Muscle layer of colon (tissue), 2 donors: ENCODE data around the gene DNPEP.

Experiments
- H3K27ac ChIP-seq: one replicate; pipeline ENCODE4 v1.7.0; 2013; ENCODE audit warnings: low read depth, mild to moderate bottlenecking, low read length, moderate library complexity
- H3K27me3 ChIP-seq, 2 donors: one replicate each; pipeline ENCODE4 v1.7.0; 2013; ENCODE audit warnings: low read length in 2 of 2, mild to moderate bottlenecking in 2 of 2; ENCODE audit not compliant: insufficient read depth in 2 of 2, control insufficient read depth in 1 of 2
- H3K36me3 ChIP-seq: one replicate; pipeline ENCODE4 v1.7.0; 2013; ENCODE audit warnings: mild to moderate bottlenecking, low read length; ENCODE audit not compliant: insufficient read depth
- H3K4me1 ChIP-seq: one replicate; pipeline ENCODE4 v1.7.0; 2013; ENCODE audit warnings: mild to moderate bottlenecking, low read length; ENCODE audit not compliant: insufficient read depth
- H3K4me3 ChIP-seq, 2 donors: one replicate each; pipeline ENCODE4 v1.7.0; 2013; ENCODE audit warnings: low read length in 2 of 2, low read depth in 1 of 2, mild to moderate bottlenecking in 1 of 2, moderate library complexity in 1 of 2
- H3K9ac ChIP-seq: one replicate; pipeline ENCODE4 v1.7.0; 2013; ENCODE audit warnings: low read length
- H3K9me3 ChIP-seq: one replicate; pipeline ENCODE4 v1.7.0; 2013; ENCODE audit warnings: mild to moderate bottlenecking, low read length
- donor health status: abdominal sarcoma.
- donor health status: Adenocarcinoma of cecum.

The DNPEP gene

GRCh38 chr2:219387306-219388120 is at the start of gene DNPEP:
TSS of gene DNPEP (minus strand) at chr2:219387912. CDS start at chr2:219387794, 118 bp downstream.
- H3K27ac ChIP-seq, result peak within 1 kb of the TSS; percentile 96
- peak within 1 kb of the TSS; percentile 93 for H3K9ac ChIP-seq
- no peaks in the 10 kb centered on the region for H3K9me3 ChIP-seq

GRCh38 chr2:219437141-219437540 is 49.4 kb upstream of the DNPEP start:
- H3K4me3 ChIP-seq, result no peak overlapping the region
- no peaks in the 10 kb centered on the region for H3K36me3 ChIP-seq
- peaks cover 0 to 17% of the 10 kb centered on the region in 2 donors for H3K27me3 ChIP-seq
- H3K27ac ChIP-seq, result peak overlapping the region; percentile 97
- H3K4me1 ChIP-seq, result peaks cover 63% of the 10 kb centered on the region
- H3K9ac ChIP-seq, result peak overlapping the region; percentile 42
- no peaks in the 10 kb centered on the region for H3K9me3 ChIP-seq

More at GRCh38 chr2:219387306-219388120, at the start of gene DNPEP:
- Histone ChIP-seq H3K4me3 (peak within 1 kb of the TSS; percentile 86 to 87), H3K4me1 (peaks cover 23% of the 10 kb centered on the region), H3K36me3 (peaks cover 40% of the 10 kb centered on the region), H3K27me3 (no peaks in the 10 kb centered on the region)

GRCh38 chr2:219436491-219436890 is 48.8 kb upstream of the DNPEP start:
- Histone ChIP-seq H3K27ac (peak overlapping the region; percentile 97), H3K36me3 (no peaks in the 10 kb centered on the region), H3K9me3 (no peaks in the 10 kb centered on the region), H3K4me1 (peaks cover 62% of the 10 kb centered on the region), H3K27me3 (peaks cover 0 to 17% of the 10 kb centered on the region in 2 donors), H3K4me3 (no peak overlapping the region), H3K9ac (peak overlapping the region; percentile 42)

- H3K9me3 ChIP-seq, result no peaks in the 10 kb centered on the region
- H3K27ac ChIP-seq, result peak overlapping the region; percentile 97
- peaks cover 54% of the 10 kb centered on the region for H3K4me1 ChIP-seq
- H3K27me3 ChIP-seq, result peaks cover 0 to 17% of the 10 kb centered on the region in 2 donors
- H3K9ac ChIP-seq, result peak overlapping the region; percentile 42
- no peaks in the 10 kb centered on the region for H3K36me3 ChIP-seq
- H3K4me3 ChIP-seq, result peak overlapping the region in 1 of 2 donors; percentile 25
Measured at GRCh38 chr2:219435701-219436100, 48.0 kb upstream of the DNPEP start.

- Histone ChIP-seq H3K9ac (peak within 1 kb of the TSS; percentile 65), H3K9me3 (no peaks in the 10 kb centered on the region), H3K27ac (peak within 1 kb of the TSS; percentile 97), H3K4me1 (peaks cover 52% of the 10 kb centered on the region), H3K36me3 (no peaks in the 10 kb centered on the region), H3K4me3 (peak within 1 kb of the TSS in 1 of 2 donors; percentile 50), H3K27me3 (peaks cover 0 to 17% of the 10 kb centered on the region in 2 donors)
Measured at GRCh38 chr2:219434718-219435525, 47.2 kb upstream of the DNPEP start, which contains the start of gene SPEG. TSS of gene SPEG (plus strand) at chr2:219434843. CDS start at chr2:219434978, 135 bp downstream.

- peak overlapping the region; percentile 97 for H3K27ac ChIP-seq
- no peaks in the 10 kb centered on the region for H3K36me3 ChIP-seq
- H3K9me3 ChIP-seq, result no peaks in the 10 kb centered on the region
- peaks cover 48% of the 10 kb centered on the region for H3K4me1 ChIP-seq
- peaks cover 0 to 17% of the 10 kb centered on the region in 2 donors for H3K27me3 ChIP-seq
- H3K4me3 ChIP-seq, result peak overlapping the region in 1 of 2 donors; percentile 50
- H3K9ac ChIP-seq, result peak overlapping the region; percentile 65
Measured at GRCh38 chr2:219434468-219434717, 46.7 kb upstream of the DNPEP start.

- peak overlapping the region in 1 of 2 donors; percentile 50 for H3K4me3 ChIP-seq
- H3K9ac ChIP-seq, result peak overlapping the region; percentile 65
- no peaks in the 10 kb centered on the region for H3K9me3 ChIP-seq
- H3K27me3 ChIP-seq, result peaks cover 0 to 17% of the 10 kb centered on the region in 2 donors
- no peaks in the 10 kb centered on the region for H3K36me3 ChIP-seq
- peak overlapping the region; percentile 97 for H3K27ac ChIP-seq
- peaks cover 43% of the 10 kb centered on the region for H3K4me1 ChIP-seq
Measured at GRCh38 chr2:219433666-219434467, 46.2 kb upstream of the DNPEP start.

GRCh38 chr2:219430633-219431615 is 43.2 kb upstream of the DNPEP start:
- H3K4me3 ChIP-seq, result no peak overlapping the region
- H3K27ac ChIP-seq, result peak overlapping the region; percentile 66
- peaks cover 6% of the 10 kb centered on the region for H3K36me3 ChIP-seq
- H3K27me3 ChIP-seq, result peaks cover 0 to 12% of the 10 kb centered on the region in 2 donors
- peaks cover 13% of the 10 kb centered on the region for H3K4me1 ChIP-seq
- H3K9ac ChIP-seq, result peak overlapping the region; percentile 9
- H3K9me3 ChIP-seq, result no peaks in the 10 kb centered on the region

GRCh38 chr2:219429958-219430606 is 42.4 kb upstream of the DNPEP start:
- peak overlapping the region; percentile 66 for H3K27ac ChIP-seq

GRCh38 chr2:219428469-219428868 is 40.8 kb upstream of the DNPEP start:
- Histone ChIP-seq H3K27me3 (no peaks in the 10 kb centered on the region), H3K4me3 (no peak overlapping the region), H3K27ac (peak overlapping the region; percentile 5), H3K4me1 (peaks cover 9% of the 10 kb centered on the region), H3K36me3 (peaks cover 23% of the 10 kb centered on the region), H3K9me3 (no peaks in the 10 kb centered on the region), H3K9ac (no peak overlapping the region)

More at GRCh38 chr2:219429958-219430606, 42.4 kb upstream of the DNPEP start:
- no peak overlapping the region for H3K4me3 ChIP-seq
- peaks cover 11% of the 10 kb centered on the region for H3K36me3 ChIP-seq
- H3K9ac ChIP-seq, result peak overlapping the region; percentile 9
- H3K9me3 ChIP-seq, result no peaks in the 10 kb centered on the region
- peaks cover 5% of the 10 kb centered on the region for H3K4me1 ChIP-seq
- peaks cover 0 to 10% of the 10 kb centered on the region in 2 donors for H3K27me3 ChIP-seq
